C4-2B (cell line): Measurements from ENCODE around the gene WWOX.

Experiments used
- H3K27ac ChIP-seq: fragments of 450-650 bp; 2 replicates; pipeline ENCODE4 v1.5.1; 2017
- CTCF ChIP-seq: fragments of 450-650 bp; conservative IDR thresholded peaks from 2 replicates; pipeline ENCODE4 v1.5.1; 2017; ENCODE audit warnings: mild to moderate bottlenecking
- ZFX ChIP-seq: fragments of 450-650 bp; IDR thresholded peaks from 2 replicates; pipeline ENCODE4 v1.6.1; 2017

WWOX gene

GRCh38 chr16:79177018-79177417 lies 1077.6 kb downstream of the WWOX start:
- TF ChIP-seq CTCF (no peak), ZFX (no peak)
- no peak overlapping the region for H3K27ac ChIP-seq

- no peak for TF ChIP-seq CTCF
- no peak for TF ChIP-seq ZFX
These were observed 1082.0 kb downstream of the WWOX start for GRCh38 chr16:79181419-79181818.

GRCh38 chr16:79182616-79183015 lies 1083.2 kb downstream of the WWOX start:
- H3K27ac ChIP-seq = no peak overlapping the region
- no peak for TF ChIP-seq ZFX
- no peak for TF ChIP-seq CTCF

More at GRCh38 chr16:79181419-79181818, 1082.0 kb downstream of the WWOX start:
- no peak overlapping the region for H3K27ac ChIP-seq

GRCh38 chr16:79183571-79183970 lies 1084.1 kb downstream of the WWOX start:
- no peak overlapping the region for H3K27ac ChIP-seq
- TF ChIP-seq ZFX (no peak), CTCF (no peak)

- TF ChIP-seq CTCF (no peak), ZFX (no peak)
- no peak overlapping the region for H3K27ac ChIP-seq
These were observed 1085.1 kb downstream of the WWOX start for GRCh38 chr16:79184464-79185030.

- TF ChIP-seq ZFX (no peak), CTCF (no peak)
- H3K27ac ChIP-seq = no peak overlapping the region
These were observed 1086.3 kb downstream of the WWOX start for GRCh38 chr16:79185711-79186110.

GRCh38 chr16:79186196-79186595 lies 1086.7 kb downstream of the WWOX start:
- TF ChIP-seq CTCF (no peak), ZFX (no peak)
- H3K27ac ChIP-seq = no peak overlapping the region
